H9 (cell line): ENCODE measurements around the gene DLEC1. TPM values are rescaled to one million over a fixed set of nuclear protein-coding genes. Genes with fewer than 3 reads are reported as not detected.

Source experiments
- DNase-seq: peaks from one replicate; pipeline ENCODE4 v3.0.0-alpha.2; 2017
- H2AFZ ChIP-seq: one replicate; pipeline ENCODE4 v1.6.1; 2013; ENCODE audit warnings: mild to moderate bottlenecking, low read length, control low read depth, moderate library complexity
- H2AK5ac ChIP-seq: 2 replicates; pipeline ENCODE4 v1.6.1; 2013; ENCODE audit warnings: low read length, control low read depth, mixed read lengths; ENCODE audit not compliant: insufficient read length
- H2BK120ac ChIP-seq: one replicate; pipeline ENCODE4 v1.6.1; 2013; ENCODE audit warnings: low read depth, mild to moderate bottlenecking, low read length, control low read depth, inconsistent platforms; ENCODE audit not compliant: poor library complexity, severe bottlenecking
- H2BK12ac ChIP-seq: 2 replicates; pipeline ENCODE4 v1.6.1; 2013; ENCODE audit warnings: low read length, control low read depth, mixed read lengths, low read depth; ENCODE audit not compliant: insufficient read length
- H2BK15ac ChIP-seq: 2 replicates; pipeline ENCODE4 v1.6.1; 2013; ENCODE audit warnings: low read depth, low read length, control low read depth
- H2BK20ac ChIP-seq: one replicate; pipeline ENCODE4 v1.6.1; 2013; ENCODE audit warnings: low read depth, mild to moderate bottlenecking, low read length, control low read depth, inconsistent platforms; ENCODE audit not compliant: poor library complexity, severe bottlenecking
- H2BK5ac ChIP-seq: 2 replicates; pipeline ENCODE4 v1.6.1; 2013; ENCODE audit warnings: low read length, control low read depth, mixed read lengths; ENCODE audit not compliant: insufficient read length
- H3K14ac ChIP-seq: 2 replicates; pipeline ENCODE4 v1.6.1; 2013; ENCODE audit warnings: low read length, control low read depth; ENCODE audit not compliant: insufficient read depth
- H3K18ac ChIP-seq: 2 replicates; pipeline ENCODE4 v1.6.1; 2013; ENCODE audit warnings: low read depth, mild to moderate bottlenecking, mixed read lengths, low read length, control low read depth; ENCODE audit not compliant: insufficient read length
- H3K23ac ChIP-seq: 2 replicates; pipeline ENCODE4 v1.6.1; 2013; ENCODE audit warnings: low read length, control low read depth, mixed read lengths, low read depth; ENCODE audit not compliant: insufficient read length
- H3K23me2 ChIP-seq: 2 replicates; pipeline ENCODE4 v1.6.1; 2013; ENCODE audit warnings: low read depth, mild to moderate bottlenecking, mixed read lengths, low read length, control low read depth; ENCODE audit not compliant: insufficient read length, poor library complexity, severe bottlenecking
- H3K27ac ChIP-seq: 2 replicates; pipeline ENCODE4 v1.5.1; 2013; ENCODE audit warnings: low read length, control low read depth, mixed read lengths, low read depth; ENCODE audit not compliant: insufficient read length
- H3K27me3 ChIP-seq: 2 replicates; pipeline ENCODE4 v1.6.1; 2013; ENCODE audit warnings: low read length, control low read depth, inconsistent platforms; ENCODE audit not compliant: insufficient read depth
- H3K4ac ChIP-seq: 2 replicates; pipeline ENCODE4 v1.6.1; 2013; ENCODE audit warnings: low read depth, mild to moderate bottlenecking, control low read depth, inconsistent platforms, low read length, moderate library complexity
- H3K4me1 ChIP-seq: 2 replicates; pipeline ENCODE4 v1.6.1; 2013; ENCODE audit warnings: low read length, control low read depth, inconsistent platforms; ENCODE audit not compliant: insufficient read depth
- H3K4me2 ChIP-seq: 2 replicates; pipeline ENCODE4 v1.6.1; 2013; ENCODE audit warnings: low read length, control low read depth, mixed read lengths; ENCODE audit not compliant: insufficient read length, insufficient read depth
- H3K56ac ChIP-seq: 2 replicates; pipeline ENCODE4 v1.6.1; 2013; ENCODE audit warnings: low read depth, mild to moderate bottlenecking, mixed read lengths, low read length, control low read depth; ENCODE audit not compliant: insufficient read length
- H3K79me1 ChIP-seq: 2 replicates; pipeline ENCODE4 v1.6.1; 2013; ENCODE audit warnings: low read depth, mild to moderate bottlenecking, moderate library complexity, low read length, control low read depth, inconsistent platforms; ENCODE audit not compliant: insufficient read depth, poor library complexity, severe bottlenecking
- H3K79me2 ChIP-seq: 2 replicates; pipeline ENCODE4 v1.6.1; 2013; ENCODE audit warnings: low read length, control low read depth, inconsistent platforms; ENCODE audit not compliant: insufficient read depth
- H3K9ac ChIP-seq: 2 replicates; pipeline ENCODE4 v1.6.1; 2013; ENCODE audit warnings: low read length, control low read depth, mixed read lengths; ENCODE audit not compliant: insufficient read length; ENCODE audit errors: extremely low read depth
- H3K9me3 ChIP-seq: one replicate; pipeline ENCODE4 v1.6.1; 2013; ENCODE audit warnings: low read depth, low read length, inconsistent platforms; ENCODE audit not compliant: control insufficient read depth
- H3T11ph ChIP-seq: one replicate; pipeline ENCODE4 v1.6.1; 2013; ENCODE audit warnings: mild to moderate bottlenecking, low read length, control low read depth, inconsistent platforms
- H4K20me1 ChIP-seq: one replicate; pipeline ENCODE4 v1.6.1; 2013; ENCODE audit not compliant: control insufficient read depth, insufficient read length, insufficient read depth
- H4K5ac ChIP-seq: 2 replicates; pipeline ENCODE4 v1.6.1; 2013; ENCODE audit warnings: low read depth, mild to moderate bottlenecking, mixed read lengths, low read length, control low read depth; ENCODE audit not compliant: insufficient read length
- H4K8ac ChIP-seq: replicated peaks from 2 replicates; pipeline ENCODE4 v1.6.1; 2013; ENCODE audit warnings: low read length, control low read depth, mixed read lengths, low read depth; ENCODE audit not compliant: insufficient read length
- H4K91ac ChIP-seq: 2 replicates; pipeline ENCODE4 v1.6.1; 2013; ENCODE audit warnings: low read depth, mild to moderate bottlenecking, moderate library complexity, mixed read lengths, low read length, control low read depth; ENCODE audit not compliant: insufficient read length
- H3K27ac Mint-ChIP-seq, 3 experiments: 2 replicates in 2 of 3; 3 replicates in 1 of 3; pipeline ENCODE4 v1.8.0; 2020 to 2021; ENCODE audit warnings: mixed read lengths in 3 of 3, mild to moderate bottlenecking in 1 of 3, moderate library complexity in 1 of 3
- H3K27me3 Mint-ChIP-seq: 2 replicates; pipeline ENCODE4 v1.8.0; 2021; ENCODE audit warnings: low read depth, mild to moderate bottlenecking, moderate library complexity, mixed read lengths
- H3K36me3 Mint-ChIP-seq, 3 experiments: 2 replicates in 2 of 3; 3 replicates in 1 of 3; pipeline ENCODE4 v1.8.0; 2020 to 2021; ENCODE audit warnings: low read depth in 3 of 3, mixed read lengths in 3 of 3; ENCODE audit not compliant: insufficient read depth in 1 of 3
- H3K4me1 Mint-ChIP-seq, 2 experiments: 2 replicates each; pipeline ENCODE4 v1.8.0; 2020; ENCODE audit warnings: mixed read lengths in 2 of 2
- H3K4me3 Mint-ChIP-seq, 2 experiments: 2 replicates in 1 of 2; 3 replicates in 1 of 2; pipeline ENCODE4 v1.8.0; 2020 to 2021; ENCODE audit warnings: mild to moderate bottlenecking in 2 of 2, mixed read lengths in 2 of 2, moderate library complexity in 1 of 2
- H3K9me3 Mint-ChIP-seq, 2 experiments: 2 replicates in 1 of 2; 3 replicates in 1 of 2; pipeline ENCODE4 v1.8.0; 2020; ENCODE audit warnings: mild to moderate bottlenecking in 2 of 2, mixed read lengths in 2 of 2, moderate library complexity in 1 of 2
- CTCF ChIP-seq: fragments of 200-600 bp; sonication (generic); conservative IDR thresholded peaks from 3 replicates; pipeline ENCODE4 v1.8.0; 2021; ENCODE audit warnings: antibody characterized with exemption, mild to moderate bottlenecking
- WGBS: extraction: QIAGEN DNeasy Blood & Tissue Kit; methylation state at CpG from one replicate; pipeline ENCODE4 v1.1.7; 2013; ENCODE audit warnings: missing lambda C conversion rate, low lambda C conversion rate, mixed read lengths; ENCODE audit not compliant: insufficient read length; ENCODE audit errors: extremely low coverage; 5-methylcytosine and 5-hydroxymethylcytosine counted together
- total RNA-seq: library from RNA; stranded (reverse); gene quantifications from 2 replicates; pipeline ENCODE4 v1.2.1, GENCODE V29; 2021

The DLEC1 gene
- total RNA-seq, 1 experiment from 2014 or later, result 2.1 TPM

- Histone ChIP-seq H2AFZ (no peak overlapping the region), H2AK5ac (no peak overlapping the region), H4K20me1 (no peaks in the 10 kb centered on the region), H2BK20ac (no peak overlapping the region), H3K27ac (no peak overlapping the region), H3K18ac (no peak overlapping the region), H2BK12ac (no peak overlapping the region), H3K79me2 (peaks cover 19% of the 10 kb centered on the region; the same call in 1 of the 2 replicates), H3K4ac (no peak overlapping the region), H3K23me2 (peaks cover 3% of the 10 kb centered on the region), H3K79me1 (peaks cover 4% of the 10 kb centered on the region), H3T11ph (no peak overlapping the region), H3K4me2 (no peak overlapping the region), H3K14ac (no peak overlapping the region), H2BK15ac (no peak overlapping the region), H4K91ac (no peak overlapping the region), H2BK120ac (no peak overlapping the region), H3K4me1 (no peaks in the 10 kb centered on the region), H3K9ac (no peak overlapping the region), H3K23ac (no peak overlapping the region), H4K8ac (no peak overlapping the region), H3K56ac (no peak overlapping the region), H4K5ac (no peak overlapping the region), H3K9me3 (no peaks in the 10 kb centered on the region), H2BK5ac (no peak overlapping the region), H3K27me3 (no peaks in the 10 kb centered on the region)
- WGBS, result no CpG with 5 or more reads among the region's 4 CpGs
- Mint-ChIP-seq H3K36me3 (peaks cover 0 to 4% (median 0%) of the 10 kb centered on the region in 3 experiments; a peak in 1 of 7 replicates), H3K4me3 (no peak overlapping the region), H3K9me3 (no peaks in the 10 kb centered on the region), H3K4me1 (peaks cover 27 to 29% of the 10 kb centered on the region in 2 experiments), H3K27me3 (0 out of 2 replicates have a peak, but pooled peaks cover 3% of the 10 kb centered on the region), H3K27ac (no peak overlapping the region)
- no peak for TF ChIP-seq CTCF
- no peak for DNase-seq
Observed at GRCh38 chr3:38168151-38169026, 129.4 kb downstream of the DLEC1 start.
